Measurements from ENCODE around the gene RAB38.

RAB38 gene

GRCh38 chr11:88103337-88104206, 71.7 kb downstream of the RAB38 start:
- no peak for DNase-seq (ENCODE audit: low spot score)

- no peak for DNase-seq (ENCODE audit: low spot score)
Measured at GRCh38 chr11:88102598-88102934, 72.7 kb downstream of the RAB38 start.

- DNase-seq (ENCODE audit: low spot score), result no peak
Measured at GRCh38 chr11:88101881-88102597, 73.2 kb downstream of the RAB38 start.

- no peak for DNase-seq (ENCODE audit: low spot score)
Measured at GRCh38 chr11:88100151-88100550, 75.1 kb downstream of the RAB38 start.

GRCh38 chr11:88098289-88098688, 77.0 kb downstream of the RAB38 start:
- DNase-seq (ENCODE audit: low spot score), result no peak

GRCh38 chr11:88089134-88089533, 86.1 kb downstream of the RAB38 start:
- no peak for DNase-seq (ENCODE audit: low spot score)

- no peak for DNase-seq (ENCODE audit: low spot score)
Measured at GRCh38 chr11:88087337-88087736, 87.9 kb downstream of the RAB38 start.

GRCh38 chr11:88086297-88086696, 88.9 kb downstream of the RAB38 start:
- no peak for DNase-seq (ENCODE audit: low spot score)

- DNase-seq (ENCODE audit: low spot score), result no peak
Measured at GRCh38 chr11:88070437-88070836, 104.8 kb downstream of the RAB38 start.

- DNase-seq (ENCODE audit: low spot score), result no peak
Measured at GRCh38 chr11:88068848-88069554, 106.2 kb downstream of the RAB38 start.

- DNase-seq (ENCODE audit: low spot score), result no peak
Measured at GRCh38 chr11:88066090-88066489, 109.2 kb downstream of the RAB38 start.

- no peak for DNase-seq (ENCODE audit: low spot score)
Measured at GRCh38 chr11:88064097-88064705, 111.0 kb downstream of the RAB38 start.
